ENCODE results near the gene PP2D1.
"Not testable (repeated sequence)": the region's sequence is repeated elsewhere in the genome, so short reads cannot be mapped to it uniquely, and the experiment has no call there.

PP2D1 gene

GRCh38 chr3:20007960-20008359, 4.1 kb downstream of the PP2D1 start:
- DNase-seq (ENCODE audit: low read depth), result no peak
- no peak overlapping the region for H3K4me3 ChIP-seq (ENCODE audit: low read length)
- TF ChIP-seq, protein P1, sequence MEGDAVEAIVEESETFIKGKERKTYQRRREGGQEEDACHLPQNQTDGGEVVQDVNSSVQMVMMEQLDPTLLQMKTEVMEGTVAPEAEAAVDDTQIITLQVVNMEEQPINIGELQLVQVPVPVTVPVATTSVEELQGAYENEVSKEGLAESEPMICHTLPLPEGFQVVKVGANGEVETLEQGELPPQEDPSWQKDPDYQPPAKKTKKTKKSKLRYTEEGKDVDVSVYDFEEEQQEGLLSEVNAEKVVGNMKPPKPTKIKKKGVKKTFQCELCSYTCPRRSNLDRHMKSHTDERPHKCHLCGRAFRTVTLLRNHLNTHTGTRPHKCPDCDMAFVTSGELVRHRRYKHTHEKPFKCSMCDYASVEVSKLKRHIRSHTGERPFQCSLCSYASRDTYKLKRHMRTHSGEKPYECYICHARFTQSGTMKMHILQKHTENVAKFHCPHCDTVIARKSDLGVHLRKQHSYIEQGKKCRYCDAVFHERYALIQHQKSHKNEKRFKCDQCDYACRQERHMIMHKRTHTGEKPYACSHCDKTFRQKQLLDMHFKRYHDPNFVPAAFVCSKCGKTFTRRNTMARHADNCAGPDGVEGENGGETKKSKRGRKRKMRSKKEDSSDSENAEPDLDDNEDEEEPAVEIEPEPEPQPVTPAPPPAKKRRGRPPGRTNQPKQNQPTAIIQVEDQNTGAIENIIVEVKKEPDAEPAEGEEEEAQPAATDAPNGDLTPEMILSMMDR (conservative IDR thresholded peaks at IDR 0.05; ENCODE audit: low read depth, low read length), result no peak

- no peak overlapping the region for H3K4me3 ChIP-seq (ENCODE audit: low read length)
- TF ChIP-seq, protein P1 (conservative IDR thresholded peaks at IDR 0.05; ENCODE audit: low read depth, low read length), result no peak
- no peak for DNase-seq (ENCODE audit: low read depth)
These were observed 10.1 kb downstream of the PP2D1 start for GRCh38 chr3:20001932-20002331.

DNA sequence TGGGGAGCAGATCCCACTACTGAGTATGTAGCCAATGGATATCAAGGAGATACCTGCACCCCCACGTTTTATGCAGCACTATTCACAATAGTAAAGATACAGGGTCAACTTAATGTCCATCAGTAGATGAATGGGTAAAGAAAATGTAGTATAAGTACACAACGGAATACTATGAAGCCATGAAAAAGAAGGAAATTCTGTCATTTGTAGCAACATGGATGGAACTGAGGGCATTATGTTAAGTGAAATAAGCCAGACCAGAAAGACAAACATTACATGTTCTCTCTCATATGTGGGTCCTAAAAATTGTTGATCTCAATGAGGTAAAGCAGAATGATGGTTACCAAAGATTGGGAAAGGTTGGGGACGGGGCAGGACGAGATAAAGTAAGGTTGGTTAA, 14.6 kb downstream of the PP2D1 start:
- no peak overlapping the region for H3K4me3 ChIP-seq (ENCODE audit: low read length)
- TF ChIP-seq, protein P1 (conservative IDR thresholded peaks at IDR 0.05; ENCODE audit: low read depth, low read length), result no peak
- DNase-seq (ENCODE audit: low read depth), result no peak

GRCh38 chr3:19994796-19995195, 17.3 kb downstream of the PP2D1 start:
- peak; percentile 34 for DNase-seq (ENCODE audit: low read depth)
- TF ChIP-seq, protein P1 (conservative IDR thresholded peaks at IDR 0.05; ENCODE audit: low read depth, low read length), result no peak
- H3K4me3 ChIP-seq (ENCODE audit: low read length), result no peak overlapping the region

DNA sequence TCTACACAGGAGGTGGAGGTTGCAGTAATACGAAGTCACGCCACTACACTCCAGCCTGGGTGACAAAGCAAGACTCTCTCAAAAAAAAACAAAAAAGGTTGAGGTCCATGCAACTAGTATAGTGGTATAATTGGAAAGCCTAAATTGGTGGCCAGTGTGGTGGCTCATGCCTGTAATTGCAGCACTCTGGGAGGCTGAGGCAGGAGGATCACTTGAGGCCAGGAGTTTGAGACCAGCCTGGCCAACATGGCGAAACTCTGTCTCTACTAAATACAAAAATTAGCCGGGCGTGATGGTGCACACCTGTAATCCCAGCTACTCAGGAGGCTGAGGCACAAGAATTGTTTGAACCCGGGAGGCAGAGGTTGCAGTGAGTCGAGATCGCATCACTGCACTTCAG, 23.2 kb downstream of the PP2D1 start:
- H3K4me3 ChIP-seq (ENCODE audit: low read length); DNase-seq (ENCODE audit: low read depth): not testable (repeated sequence)

DNA sequence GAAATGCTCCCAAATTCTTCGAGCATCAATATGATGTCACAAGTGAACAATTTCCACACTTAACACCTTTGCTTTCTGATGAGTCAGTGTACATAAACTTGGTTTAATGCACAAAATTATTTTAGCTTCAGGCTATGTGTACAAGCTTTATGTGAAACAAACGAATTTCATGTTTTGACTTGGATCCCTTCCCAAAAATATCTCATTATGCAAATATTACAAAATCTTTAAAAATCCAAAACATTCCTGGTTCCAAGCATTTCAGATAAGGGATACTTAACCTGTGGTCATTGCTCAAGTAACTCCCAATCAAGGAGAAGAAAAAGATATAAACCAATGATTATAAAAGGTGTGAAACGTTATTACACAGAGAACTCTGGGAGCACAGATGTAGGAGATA, 40.0 kb downstream of the PP2D1 start:
- H3K4me3 ChIP-seq (ENCODE audit: low read length), result no peak overlapping the region
- peak; percentile 10 for DNase-seq (ENCODE audit: low read depth)
- TF ChIP-seq, protein P1 (conservative IDR thresholded peaks at IDR 0.05; ENCODE audit: low read depth, low read length), result no peak

DNA sequence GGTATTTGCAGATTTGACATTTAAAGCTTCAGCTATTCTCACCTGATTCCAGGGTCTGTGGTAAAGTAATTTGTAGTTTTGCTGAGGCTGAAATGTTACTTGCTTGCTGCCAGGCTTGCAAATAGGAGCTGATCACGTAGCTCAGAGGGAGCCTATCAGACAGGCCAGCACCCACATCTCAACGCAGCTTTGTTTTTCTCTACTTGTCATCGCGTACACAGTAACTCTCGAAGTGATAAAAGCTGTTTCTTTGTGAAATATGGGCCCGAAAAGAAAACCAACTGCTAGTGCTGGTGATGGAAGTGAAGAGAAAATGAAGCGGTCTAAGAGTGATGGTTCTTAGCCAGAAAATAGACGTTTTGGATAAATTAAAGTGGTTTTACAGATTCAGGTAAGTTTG, 41.7 kb downstream of the PP2D1 start:
- H3K4me3 ChIP-seq (ENCODE audit: low read length), result no peak overlapping the region
- DNase-seq (ENCODE audit: low read depth), result no peak
- TF ChIP-seq, protein P1 (conservative IDR thresholded peaks at IDR 0.05; ENCODE audit: low read depth, low read length), result no peak

GRCh38 chr3:19967812-19968211, 44.3 kb downstream of the PP2D1 start:
- DNase-seq (ENCODE audit: low read depth), result no peak
- no peak overlapping the region for H3K4me3 ChIP-seq (ENCODE audit: low read length)
- TF ChIP-seq, protein P1 (conservative IDR thresholded peaks at IDR 0.05; ENCODE audit: low read depth, low read length), result no peak
